Colon (tissue), 2 donors: ENCODE data around the gene FAM240B.

ENCODE experiments used
- FAIRE-seq: peaks from 2 replicates; lab custom pipeline; 2012; peaks lifted over from hg19 to GRCh38; lab: Jason Lieb, UNC
- donor health status: control.
- donor health status: control.

FAM240B gene

GRCh38 chr9:38699337-38699736, 20.6 kb downstream of the FAM240B start:
- FAIRE-seq = no peak

- FAIRE-seq = no peak
Observed at GRCh38 chr9:38697776-38698300, 22.1 kb downstream of the FAM240B start.

- no peak for FAIRE-seq
Observed at GRCh38 chr9:38696999-38697398, 22.9 kb downstream of the FAM240B start.

- FAIRE-seq = no peak
Observed at GRCh38 chr9:38694676-38695075, 25.3 kb downstream of the FAM240B start.

- no peak for FAIRE-seq
Observed at GRCh38 chr9:38692707-38693106, 27.2 kb downstream of the FAM240B start.

GRCh38 chr9:38690574-38690973, 29.4 kb downstream of the FAM240B start:
- FAIRE-seq = no peak

- FAIRE-seq = no peak
Observed at GRCh38 chr9:38689678-38690077, 30.3 kb downstream of the FAM240B start.

DNA sequence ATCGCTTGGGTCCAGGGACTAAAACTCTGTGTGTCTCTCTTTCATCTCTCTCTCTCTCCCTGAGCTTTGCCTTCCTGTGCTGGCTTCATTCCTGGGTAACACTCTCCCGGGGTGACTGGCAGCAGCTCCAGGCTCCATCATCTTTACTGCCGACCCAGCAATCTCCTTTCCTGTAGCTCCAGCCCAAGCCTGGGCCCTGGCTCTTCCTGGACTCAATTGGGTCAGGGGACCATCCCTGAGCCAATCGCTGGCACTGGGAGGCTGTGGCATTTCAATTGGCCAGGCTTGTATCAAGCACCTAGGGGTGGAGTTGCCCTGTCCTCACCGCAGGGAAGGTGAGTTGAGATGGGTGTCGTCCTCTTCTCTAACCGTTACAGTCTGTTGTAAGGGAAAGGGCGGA, 31.9 kb downstream of the FAM240B start:
- FAIRE-seq = no peak

DNA sequence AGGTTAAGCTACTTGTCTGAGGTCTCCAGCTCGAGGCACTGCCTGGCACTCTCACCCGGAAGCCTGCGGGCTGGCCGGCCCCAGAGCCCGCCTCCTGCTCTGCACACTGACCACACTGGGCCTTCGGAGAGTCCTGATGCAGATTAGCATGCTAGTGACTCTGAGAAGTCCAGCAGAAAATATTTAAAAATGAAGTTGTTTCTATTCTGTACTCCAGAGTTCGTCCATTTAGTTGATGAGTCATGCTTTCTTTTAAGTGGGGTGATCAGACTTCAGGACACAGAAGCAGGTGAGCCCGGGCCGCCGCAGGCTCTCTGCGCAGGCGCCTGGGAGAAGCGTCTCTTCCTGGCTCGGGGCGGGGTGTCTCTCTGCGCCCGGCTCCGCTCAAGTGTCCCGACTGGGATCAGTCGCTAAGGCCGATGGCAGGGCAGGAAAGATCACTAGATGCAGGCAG, 32.5 kb downstream of the FAM240B start:
- FAIRE-seq = no peak

- no peak for FAIRE-seq
Observed at GRCh38 chr9:38686933-38687332, 33.0 kb downstream of the FAM240B start.

DNA sequence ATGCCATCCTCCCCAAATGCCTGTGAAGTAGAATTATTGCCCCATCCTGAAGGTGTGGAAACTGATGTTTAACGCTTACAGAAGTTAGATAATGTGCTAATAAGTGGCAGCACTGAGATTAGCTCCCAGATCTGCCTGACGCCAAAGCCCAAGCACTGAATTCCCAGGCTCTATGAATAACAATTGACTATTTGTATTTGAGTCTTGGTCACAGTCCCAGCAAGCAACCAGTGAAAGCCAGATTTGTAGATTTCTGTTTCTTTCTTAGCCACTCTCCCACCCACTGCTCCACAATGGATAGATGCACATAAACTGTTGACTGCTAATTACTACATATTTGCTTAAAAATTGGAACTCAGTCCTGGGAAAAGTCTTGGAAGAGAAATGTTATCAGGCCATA, 34.4 kb downstream of the FAM240B start:
- FAIRE-seq = no peak

GRCh38 chr9:38683336-38683735, 36.6 kb downstream of the FAM240B start:
- FAIRE-seq = no peak

- FAIRE-seq = no peak
Observed at GRCh38 chr9:38682713-38683112, 37.2 kb downstream of the FAM240B start.

DNA sequence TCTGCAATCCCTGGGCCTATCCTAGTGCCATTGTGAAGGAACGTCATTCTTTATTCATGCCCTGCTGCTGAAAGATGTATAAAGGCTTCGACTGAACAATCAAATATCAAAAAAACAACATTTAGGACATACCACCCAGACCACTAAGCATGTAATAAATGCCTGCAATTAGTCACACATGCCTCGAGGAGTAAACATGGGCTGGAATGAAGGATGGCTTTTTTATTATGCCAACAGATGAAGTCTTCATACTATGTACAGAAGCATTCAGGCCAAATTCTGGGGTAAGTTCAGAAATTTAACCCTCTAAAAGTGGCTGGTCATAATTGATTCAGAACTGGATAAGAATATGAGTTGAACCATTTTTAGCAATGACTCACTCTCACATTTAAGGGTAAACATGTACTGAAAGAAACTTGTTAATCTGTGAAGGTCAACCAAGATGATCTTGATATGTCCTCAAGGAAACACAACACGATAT, 38.1 kb downstream of the FAM240B start:
- no peak for FAIRE-seq

- FAIRE-seq = no peak
Observed at GRCh38 chr9:38680837-38681445, 39.0 kb downstream of the FAM240B start.

DNA sequence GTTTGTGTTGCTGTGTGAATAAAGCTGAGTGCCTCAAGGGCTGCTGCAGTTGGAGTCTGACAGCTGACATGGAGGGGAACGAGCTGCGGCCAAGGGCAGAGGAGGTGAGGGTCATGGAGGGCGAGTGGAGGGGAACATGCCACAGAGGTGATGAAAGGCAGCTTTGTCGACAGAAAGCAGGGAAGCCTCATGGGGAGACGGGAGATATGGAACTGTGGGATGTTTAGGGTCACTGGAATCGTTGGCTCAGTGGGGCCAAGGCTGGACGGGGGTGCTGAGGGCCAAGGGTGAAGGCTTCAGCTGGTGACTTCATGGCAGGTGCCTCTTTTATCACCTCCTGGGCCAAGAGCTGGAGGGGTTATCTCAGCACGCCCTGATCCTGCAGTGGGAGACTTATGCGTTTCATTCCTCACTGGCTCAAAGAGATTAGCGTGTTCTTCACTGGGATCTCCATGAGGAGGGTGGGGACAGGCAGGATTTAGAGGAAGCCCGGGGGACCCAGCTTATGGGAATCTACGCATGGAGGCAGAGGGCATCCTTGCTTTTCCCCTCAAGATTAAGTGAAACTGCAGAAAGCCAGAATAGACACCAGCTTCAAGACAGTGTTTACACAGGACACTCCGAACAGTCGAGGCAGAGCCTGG, 42.2 kb downstream of the FAM240B start:
- no peak for FAIRE-seq

DNA sequence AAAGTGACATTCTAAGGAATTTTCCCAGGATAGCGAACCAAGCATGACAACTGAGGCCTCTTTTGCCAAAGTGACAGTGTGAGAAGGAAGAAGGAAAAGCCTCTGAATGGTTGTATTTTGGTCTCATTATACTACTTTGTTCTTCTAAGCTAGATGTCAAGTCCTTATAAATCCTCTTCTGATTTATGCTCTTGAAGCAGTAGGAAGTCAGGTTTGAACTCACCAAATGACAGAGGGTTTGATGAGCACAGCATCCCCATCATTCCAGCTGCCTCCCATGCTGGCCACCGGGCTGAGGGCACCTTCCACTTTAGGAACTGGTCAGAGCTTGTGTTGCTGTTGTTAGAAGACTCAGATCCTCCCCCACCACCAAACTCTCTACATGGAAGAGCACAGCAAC, 44.1 kb downstream of the FAM240B start:
- FAIRE-seq = no peak

- no peak for FAIRE-seq
Observed at GRCh38 chr9:38675211-38675610, 44.7 kb downstream of the FAM240B start.

- FAIRE-seq = no peak
Observed at GRCh38 chr9:38673399-38674193, 46.3 kb downstream of the FAM240B start.

DNA sequence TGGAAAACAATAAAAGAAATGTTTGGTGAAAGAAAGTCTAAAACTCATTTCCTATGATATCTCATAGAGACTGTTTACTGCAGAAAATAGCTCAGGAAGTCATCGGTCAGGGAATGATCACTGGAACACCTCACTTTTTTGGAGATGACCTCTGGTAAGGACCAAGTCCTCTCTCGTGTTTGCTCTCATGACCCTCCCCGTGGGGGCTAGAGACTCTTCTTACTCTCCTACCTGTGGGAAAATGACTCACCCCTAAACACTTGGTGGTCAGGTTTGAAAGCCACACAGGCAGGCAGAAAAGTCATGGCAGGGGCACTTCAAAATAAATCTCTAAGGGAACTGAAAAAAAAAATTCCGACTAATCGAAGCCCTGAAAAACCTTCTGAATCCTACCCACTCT, 48.2 kb downstream of the FAM240B start:
- no peak for FAIRE-seq

- no peak for FAIRE-seq
Observed at GRCh38 chr9:38671372-38671731, 48.6 kb downstream of the FAM240B start.

DNA sequence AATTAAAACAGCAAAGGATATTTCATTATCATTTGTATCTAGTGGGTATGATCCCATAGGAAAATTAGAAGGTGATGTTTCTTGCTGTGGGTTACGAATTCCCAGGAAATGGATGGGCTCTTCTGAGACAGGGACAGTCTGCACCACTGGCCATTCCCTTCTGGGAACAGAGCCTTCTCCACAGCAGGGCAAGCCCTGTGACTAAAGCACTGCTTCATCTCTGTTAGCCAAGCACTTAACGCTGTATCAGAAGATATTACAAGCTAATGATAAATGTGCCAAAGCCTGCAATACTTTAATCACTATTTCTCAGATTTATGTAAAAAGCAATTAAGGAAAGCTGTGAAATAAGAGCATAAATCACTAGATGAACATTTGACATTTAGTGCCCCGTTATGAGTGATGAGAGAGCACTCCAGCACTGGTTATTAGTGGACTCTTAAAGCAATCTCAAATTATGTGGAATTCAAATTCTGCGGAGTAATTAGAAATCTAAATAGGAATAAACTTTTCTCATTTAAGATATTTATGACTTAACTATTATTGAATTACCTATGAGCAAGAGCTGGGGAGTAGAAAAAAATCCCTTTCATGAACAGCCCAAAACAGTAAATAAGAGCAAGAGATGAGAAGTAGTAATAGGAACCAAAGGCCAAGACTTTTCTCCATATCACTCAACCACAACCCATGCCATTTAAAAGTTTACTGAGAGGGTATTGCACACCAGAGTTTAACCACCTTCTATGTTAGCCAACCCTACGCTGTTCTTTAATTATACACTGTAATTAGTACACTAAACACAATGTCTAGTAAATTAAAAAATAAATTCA, 49.2 kb downstream of the FAM240B start:
- no peak for FAIRE-seq
